Lower leg skin (tissue), 3 donors: Measurements from ENCODE around the gene ADGRL3.

ENCODE experiments used
- CTCF ChIP-seq, 3 donors: fragments of 450-650 bp; IDR thresholded peaks; one replicate each; pipeline ENCODE4 v1.5.1; 2016; ENCODE audit warnings: antibody characterized with exemption in 3 of 3, mild to moderate bottlenecking in 3 of 3, moderate library complexity in 2 of 3
- POLR2A ChIP-seq, 2 donors: fragments of 450-650 bp; IDR thresholded peaks; one replicate each; pipeline ENCODE4 v1.6.1; 2016 to 2017; ENCODE audit warnings: antibody characterized with exemption in 2 of 2, mild to moderate bottlenecking in 1 of 2, moderate library complexity in 1 of 2

- TF ChIP-seq CTCF (IDR thresholded peaks at IDR 0.05): no peak
- no peak for TF ChIP-seq POLR2A (IDR thresholded peaks at IDR 0.05)
Measured at GRCh38 chr4:61817071-61817470, 616.9 kb downstream of the ADGRL3 start.
